ENCODE data around the gene BPIFA3. TPM values are rescaled to one million over a fixed set of nuclear protein-coding genes. Genes with fewer than 3 reads are reported as not detected.

The BPIFA3 gene
- total and polyA plus RNA-seq, 2 of the 8 experiments (the other 6 are each of a cell fraction or from before 2014, with no cell fraction given): not detected

- Histone ChIP-seq H3K4me1 (replicated peaks in 1 of 4; ENCODE audit: control insufficient read depth in 3 of 4, insufficient read depth in 4 of 4, low read length in 3 of 4) (peaks cover 0 to 3% (median 0%) of the 10 kb centered on the region in 4 experiments; a peak in 3 of 7 replicates), H3K23ac (ENCODE audit: insufficient read length) (no peak overlapping the region), H2BK12ac (ENCODE audit: low read depth, low read length) (no peak overlapping the region), H2AK5ac (ENCODE audit: low read depth, low read length) (no peak overlapping the region), H4K20me1 (replicated peaks in 1 of 2; ENCODE audit: control insufficient read depth in 1 of 2, insufficient read depth in 2 of 2, low read length in 2 of 2) (no peaks in the 10 kb centered on the region), H3K18ac (ENCODE audit: extremely low read depth, low read length) (no peak overlapping the region), H3K14ac (ENCODE audit: insufficient read length) (no peak overlapping the region), H3K36me3 (ENCODE audit: control insufficient read depth in 2 of 4, insufficient read depth in 4 of 4, low read length in 3 of 4) (no peaks in the 10 kb centered on the region), H2BK5ac (ENCODE audit: low read depth, low read length) (no peak overlapping the region), H3K9ac (replicated peaks in 1 of 4; ENCODE audit: extremely low read depth in 1 of 4, low read depth in 3 of 4, low read length in 3 of 4) (no peak overlapping the region), H3K27me3 (replicated peaks in 1 of 4; ENCODE audit: control insufficient read depth in 3 of 4, extremely low read depth in 1 of 4, insufficient read depth in 3 of 4, low read length in 3 of 4) (no peaks in the 10 kb centered on the region), H3K9me3 (ENCODE audit: insufficient read depth in 2 of 2, low read depth in 1 of 2, low read length in 1 of 2) (no peaks in the 10 kb centered on the region), H4K5ac (ENCODE audit: insufficient read length, low read depth, low read length) (no peak overlapping the region), H3K79me2 (ENCODE audit: control insufficient read depth in 1 of 2, insufficient read depth in 2 of 2, low read length in 2 of 2) (no peaks in the 10 kb centered on the region), H3K56ac (replicated peaks; ENCODE audit: insufficient read length, low read depth, low read length) (no peak overlapping the region), H2BK20ac (ENCODE audit: low read length) (no peak overlapping the region), H2AFZ (ENCODE audit: low read length) (no peak overlapping the region), H4K8ac (ENCODE audit: extremely low read depth, insufficient read depth, low read length) (no peak overlapping the region), H2BK15ac (ENCODE audit: low read length) (no peak overlapping the region), H3K79me1 (ENCODE audit: low read depth, low read length) (no peaks in the 10 kb centered on the region), H2BK120ac (replicated peaks; ENCODE audit: low read depth, low read length) (no peak overlapping the region), H3K27ac (ENCODE audit: low read depth, low read length) (no peak overlapping the region), H3K4ac (replicated peaks; ENCODE audit: insufficient read length, low read depth, low read length) (no peak overlapping the region), H3K4me3 (ENCODE audit: extremely low read depth in 1 of 4, insufficient read depth in 2 of 4, low read depth in 3 of 4, low read length in 4 of 4) (no peak overlapping the region), H3K23me2 (ENCODE audit: low read depth, low read length) (no peaks in the 10 kb centered on the region), H4K91ac (replicated peaks; ENCODE audit: insufficient read length, low read length) (no peak overlapping the region), H3K4me2 (ENCODE audit: insufficient read depth in 1 of 2, low read depth in 2 of 2, low read length in 2 of 2) (no peak overlapping the region)
- CTCF ChIA-PET (ENCODE audit: partially characterized antibody): interaction anchor here (1.3 to 3.9 kb wide), 6 partner anchors 10 to 87 kb away, joined by 4 to 14 read pairs (median 6); partner anchors contain the start of gene BPIFA2
- POLR2A ChIA-PET (ENCODE audit: partially characterized antibody): interaction anchor here (0.5 kb wide), 1 partner anchor 49 kb away, joined by 3 read pairs; no protein-coding TSS in a partner anchor
- TF ChIP-seq ASH2L (IDR thresholded peaks at IDR 0.05; ENCODE audit: low read length): no peak
- TF ChIP-seq ZNF274 (IDR thresholded peaks at IDR 0.05; ENCODE audit: borderline replicate concordance, extremely low read depth, low read length): no peak
- TF ChIP-seq CHD1 (IDR thresholded peaks at IDR 0.05; ENCODE audit: low read depth, low read length): no peak
- TF ChIP-seq SUZ12 (IDR thresholded peaks at IDR 0.05; ENCODE audit: low read length): no peak
- no peak for TF ChIP-seq TCF12 (IDR thresholded peaks at IDR 0.05; ENCODE audit: low read depth, low read length)
- TF ChIP-seq CTBP2 (IDR thresholded peaks at IDR 0.05; ENCODE audit: borderline replicate concordance, insufficient read depth, insufficient read length, low read length): no peak
- TF ChIP-seq USF2 (IDR thresholded peaks at IDR 0.05; ENCODE audit: low read length): peak; percentile 73
- no peak for TF ChIP-seq ATF2 (IDR thresholded peaks at IDR 0.05; ENCODE audit: low read length)
- no peak for TF ChIP-seq YY1 (IDR thresholded peaks at IDR 0.05; ENCODE audit: low read depth, low read length)
- DNase-seq (ENCODE audit: low read depth in 1 of 2, low spot score in 2 of 2): no peak
- no peak for FAIRE-seq
- 84% methylated on average over 2 of the region's 2 CpGs; no CpG with 5 or more reads in 1 of the 2 experiments for WGBS, 2 experiments (ENCODE audit: extremely low coverage in 1 of 2, insufficient coverage in 1 of 2, insufficient read length in 1 of 2, insufficient replicate concordance in 2 of 2, low coverage in 1 of 2, low lambda C conversion rate in 2 of 2, missing lambda C conversion rate in 1 of 2)
Measured at GRCh38 chr20:33183312-33183711, 33.8 kb upstream of the BPIFA3 start.

All from H1 (cell line).